Measurements from ENCODE around the gene ERGIC1.

ERGIC1 gene

DNA sequence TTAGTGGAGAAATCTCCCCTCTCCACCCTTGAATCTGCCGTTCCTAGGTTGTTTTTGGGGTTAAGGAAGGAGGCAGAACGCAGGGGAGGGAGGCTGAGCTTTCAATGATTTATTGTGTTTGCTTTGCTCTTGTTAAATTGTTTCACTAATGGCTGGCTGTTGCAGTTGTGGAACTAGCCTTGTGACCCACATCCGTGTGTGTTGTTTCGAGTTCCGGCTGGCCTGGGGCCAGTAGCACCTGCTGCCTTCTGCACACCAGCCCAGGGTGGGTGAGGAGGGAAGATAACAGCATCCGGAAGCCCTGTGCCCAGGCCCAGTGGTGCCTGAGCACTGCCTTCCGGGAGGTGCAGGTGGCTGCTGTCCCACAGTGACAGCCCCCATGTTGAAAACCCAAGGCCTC is 3.6 kb downstream of the ERGIC1 start:
- CTCF ChIA-PET = no interaction called here
- no peak for DNase-seq (ENCODE audit: extremely low spot score)
- TF ChIP-seq, protein P1, sequence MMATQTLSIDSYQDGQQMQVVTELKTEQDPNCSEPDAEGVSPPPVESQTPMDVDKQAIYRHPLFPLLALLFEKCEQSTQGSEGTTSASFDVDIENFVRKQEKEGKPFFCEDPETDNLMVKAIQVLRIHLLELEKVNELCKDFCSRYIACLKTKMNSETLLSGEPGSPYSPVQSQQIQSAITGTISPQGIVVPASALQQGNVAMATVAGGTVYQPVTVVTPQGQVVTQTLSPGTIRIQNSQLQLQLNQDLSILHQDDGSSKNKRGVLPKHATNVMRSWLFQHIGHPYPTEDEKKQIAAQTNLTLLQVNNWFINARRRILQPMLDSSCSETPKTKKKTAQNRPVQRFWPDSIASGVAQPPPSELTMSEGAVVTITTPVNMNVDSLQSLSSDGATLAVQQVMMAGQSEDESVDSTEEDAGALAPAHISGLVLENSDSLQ (IDR thresholded peaks at IDR 0.05) = peak; percentile 45; the same call in 1 of the 2 replicates
- no peak for TF ChIP-seq ELF4 (IDR thresholded peaks at IDR 0.05)
- POLR2A ChIA-PET = no interaction called here

DNA sequence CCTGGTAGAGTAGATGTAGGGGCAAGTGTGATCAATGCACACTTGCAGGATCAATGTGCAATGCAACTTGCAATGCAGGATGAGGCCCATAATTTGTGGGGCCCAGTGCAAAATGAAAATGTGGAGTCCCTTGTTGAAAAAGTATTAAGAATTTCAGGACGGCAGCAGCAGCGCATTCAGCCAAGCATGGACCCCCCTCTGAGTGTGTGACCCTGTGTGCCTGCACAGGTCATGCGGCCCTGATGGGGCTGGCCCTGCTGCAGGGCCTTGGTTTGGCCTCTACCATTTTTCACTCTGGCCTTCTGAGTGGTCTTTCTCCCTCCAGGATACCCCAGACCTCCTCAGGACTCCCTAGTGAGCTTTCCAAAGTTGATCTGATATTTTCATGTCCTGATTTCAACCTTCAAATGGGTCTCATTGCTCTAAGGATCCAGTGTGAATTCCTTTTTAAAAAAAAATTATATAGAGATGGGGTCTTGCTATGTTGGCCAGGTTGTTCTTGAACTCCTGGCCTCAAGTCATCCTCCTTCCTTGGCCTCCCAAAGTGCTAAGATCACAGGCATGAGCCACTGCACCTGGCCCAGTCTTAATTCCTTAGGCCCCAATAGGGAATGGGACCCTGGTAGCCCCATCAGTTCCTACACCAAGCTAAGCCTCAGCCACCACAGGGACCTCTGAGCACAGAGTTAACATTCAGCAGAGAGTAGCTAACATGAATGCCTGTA is 4.3 kb downstream of the ERGIC1 start:
- DNase-seq (ENCODE audit: extremely low spot score) = no peak
- POLR2A ChIA-PET = no interaction called here
- CTCF ChIA-PET = interaction anchor here (0.6 kb wide), 1 partner anchor 149 kb away, joined by 5 read pairs; no protein-coding TSS in a partner anchor
- TF ChIP-seq ELF4 (IDR thresholded peaks at IDR 0.05) (no peak), SP1 (IDR thresholded peaks at IDR 0.05) (no peak), SUZ12 (IDR thresholded peaks at IDR 0.05) (no peak), HDGF (IDR thresholded peaks at IDR 0.05; ENCODE audit: borderline replicate concordance) (no peak)

DNA sequence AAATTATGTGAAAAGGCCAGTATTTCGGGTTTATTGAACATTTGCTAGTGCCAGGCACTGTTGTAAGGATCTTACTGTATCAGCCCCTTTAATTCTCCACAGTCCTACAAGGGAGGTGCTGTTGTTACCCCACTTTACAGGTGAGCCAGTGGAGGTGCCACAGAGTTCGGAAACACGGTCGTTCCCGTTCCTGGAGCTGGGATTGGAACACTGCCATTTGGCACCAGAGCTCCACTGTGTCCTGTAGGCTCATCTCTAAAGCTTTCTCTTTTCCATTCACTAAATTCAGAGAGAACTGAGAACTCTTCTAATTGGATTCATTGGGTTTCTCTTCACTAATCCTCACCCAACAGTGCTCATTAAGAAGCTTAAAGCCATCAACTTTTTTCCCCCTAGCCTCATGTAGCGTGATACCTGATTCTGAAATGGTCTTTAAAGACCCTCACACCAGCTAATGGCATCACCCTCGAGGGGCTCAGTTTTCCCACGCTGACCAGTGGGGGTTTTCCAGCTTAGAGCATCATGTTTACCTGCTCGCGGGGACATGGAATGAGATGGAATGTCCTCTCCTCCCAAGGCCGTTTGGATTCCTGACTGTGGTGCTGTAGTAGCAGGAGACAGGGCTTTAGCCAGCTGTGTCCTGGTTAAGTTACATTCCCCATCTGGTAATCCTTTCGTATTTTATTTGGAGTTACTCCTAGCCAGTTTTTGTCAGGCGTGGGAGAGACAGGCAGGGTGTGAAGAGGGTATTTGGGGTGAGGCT is 5.8 kb downstream of the ERGIC1 start:
- POLR2A ChIA-PET = no interaction called here
- DNase-seq (ENCODE audit: extremely low spot score) = no peak
- CTCF ChIA-PET = interaction anchor here (1.0 kb wide), 1 partner anchor 125 kb away, joined by 3 read pairs; no protein-coding TSS in a partner anchor
- no peak for TF ChIP-seq L3MBTL2 (conservative IDR thresholded peaks at IDR 0.05)
- no peak for TF ChIP-seq ZNF384 (IDR thresholded peaks at IDR 0.05)
- TF ChIP-seq BHLHE40 (IDR thresholded peaks at IDR 0.05; ENCODE audit: borderline replicate concordance) = no peak

DNA sequence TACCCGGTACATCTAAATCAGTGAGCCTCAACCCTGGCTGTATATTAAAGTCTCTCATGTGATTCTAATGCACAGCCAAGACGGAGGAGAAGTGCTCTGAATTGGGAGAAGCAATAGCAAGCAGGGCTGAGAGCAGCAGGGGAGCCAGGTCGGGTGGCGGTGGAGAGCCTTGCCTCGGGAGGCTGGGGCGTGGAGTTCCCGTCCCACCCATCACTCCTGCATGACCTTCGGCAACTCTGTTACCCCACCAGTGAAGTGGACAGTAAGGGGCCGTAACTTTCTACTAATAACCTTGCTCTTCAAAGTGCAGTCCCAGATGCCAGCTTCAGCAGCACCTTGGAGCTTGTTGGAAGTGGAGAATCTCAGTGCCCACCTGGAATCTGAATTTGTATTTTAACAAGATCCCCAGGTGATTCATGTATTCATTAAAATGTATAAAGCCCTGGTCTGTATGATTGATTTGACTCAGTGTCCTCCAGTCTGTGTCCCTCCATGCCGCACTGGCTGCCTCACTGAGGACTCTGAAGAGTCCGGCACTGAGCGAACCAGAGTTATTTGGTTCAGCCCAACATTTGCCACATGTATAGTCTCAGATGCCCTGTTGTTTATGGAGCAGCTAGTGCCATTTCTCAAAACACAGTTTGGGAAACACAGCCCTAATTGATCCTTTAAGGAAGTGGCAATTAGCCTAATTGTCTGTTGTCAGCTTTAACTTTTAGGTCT is 6.5 kb downstream of the ERGIC1 start:
- no peak for DNase-seq (ENCODE audit: extremely low spot score)
- ChIA-PET POLR2A (no interaction called here), CTCF (no interaction called here)
- no peak for TF ChIP-seq TARDBP (IDR thresholded peaks at IDR 0.05)
- TF ChIP-seq NFRKB (IDR thresholded peaks at IDR 0.05) = no peak
- no peak for TF ChIP-seq ELF4 (IDR thresholded peaks at IDR 0.05)
- TF ChIP-seq ZNF384 (IDR thresholded peaks at IDR 0.05) = no peak
- TF ChIP-seq FOXA1 (IDR thresholded peaks at IDR 0.05) = no peak
- TF ChIP-seq LEF1 (IDR thresholded peaks at IDR 0.05; ENCODE audit: borderline replicate concordance) = no peak
- TF ChIP-seq FOXK2 (IDR thresholded peaks at IDR 0.05) = no peak
- no peak for TF ChIP-seq CTBP1 (IDR thresholded peaks at IDR 0.05; ENCODE audit: borderline replicate concordance)

DNA sequence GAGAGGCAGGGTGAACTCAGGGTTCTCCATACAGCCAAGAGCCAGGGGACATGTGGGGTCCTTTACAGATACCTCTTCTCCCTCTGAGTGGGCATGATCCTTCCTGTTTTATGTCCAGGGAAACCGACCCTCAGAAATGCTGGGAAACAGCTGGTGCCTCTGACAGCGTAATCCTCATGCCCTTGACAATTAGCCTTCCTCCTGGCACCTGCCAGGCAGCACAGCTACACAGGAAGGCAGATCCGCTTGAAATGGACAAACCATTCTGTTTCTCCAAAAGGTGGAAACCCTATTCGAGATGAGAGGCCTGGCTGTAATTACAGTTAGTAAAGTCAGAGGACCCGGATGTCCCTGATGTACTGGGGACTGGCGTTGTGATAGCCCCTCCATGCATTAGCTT is 7.2 kb downstream of the ERGIC1 start:
- no peak for DNase-seq (ENCODE audit: extremely low spot score)
- ChIA-PET POLR2A (no interaction called here), CTCF (no interaction called here)
- TF ChIP-seq CTBP1 (IDR thresholded peaks at IDR 0.05; ENCODE audit: borderline replicate concordance) (no peak), BHLHE40 (IDR thresholded peaks at IDR 0.05; ENCODE audit: borderline replicate concordance) (no peak), NFRKB (IDR thresholded peaks at IDR 0.05) (no peak), TARDBP (IDR thresholded peaks at IDR 0.05) (no peak), ELF4 (IDR thresholded peaks at IDR 0.05) (no peak), L3MBTL2 (conservative IDR thresholded peaks at IDR 0.05) (no peak), SUZ12 (IDR thresholded peaks at IDR 0.05) (no peak), FOXK2 (IDR thresholded peaks at IDR 0.05) (no peak), HDGF (IDR thresholded peaks at IDR 0.05; ENCODE audit: borderline replicate concordance) (no peak), FOXA1 (IDR thresholded peaks at IDR 0.05) (no peak), FOXM1 (IDR thresholded peaks at IDR 0.05; ENCODE audit: borderline replicate concordance) (no peak), SP1 (IDR thresholded peaks at IDR 0.05) (no peak), ARNT (IDR thresholded peaks at IDR 0.05) (no peak), ZNF384 (IDR thresholded peaks at IDR 0.05) (no peak), LEF1 (IDR thresholded peaks at IDR 0.05; ENCODE audit: borderline replicate concordance) (no peak)
- TF ChIP-seq, protein P1 (IDR thresholded peaks at IDR 0.05) = no peak

DNA sequence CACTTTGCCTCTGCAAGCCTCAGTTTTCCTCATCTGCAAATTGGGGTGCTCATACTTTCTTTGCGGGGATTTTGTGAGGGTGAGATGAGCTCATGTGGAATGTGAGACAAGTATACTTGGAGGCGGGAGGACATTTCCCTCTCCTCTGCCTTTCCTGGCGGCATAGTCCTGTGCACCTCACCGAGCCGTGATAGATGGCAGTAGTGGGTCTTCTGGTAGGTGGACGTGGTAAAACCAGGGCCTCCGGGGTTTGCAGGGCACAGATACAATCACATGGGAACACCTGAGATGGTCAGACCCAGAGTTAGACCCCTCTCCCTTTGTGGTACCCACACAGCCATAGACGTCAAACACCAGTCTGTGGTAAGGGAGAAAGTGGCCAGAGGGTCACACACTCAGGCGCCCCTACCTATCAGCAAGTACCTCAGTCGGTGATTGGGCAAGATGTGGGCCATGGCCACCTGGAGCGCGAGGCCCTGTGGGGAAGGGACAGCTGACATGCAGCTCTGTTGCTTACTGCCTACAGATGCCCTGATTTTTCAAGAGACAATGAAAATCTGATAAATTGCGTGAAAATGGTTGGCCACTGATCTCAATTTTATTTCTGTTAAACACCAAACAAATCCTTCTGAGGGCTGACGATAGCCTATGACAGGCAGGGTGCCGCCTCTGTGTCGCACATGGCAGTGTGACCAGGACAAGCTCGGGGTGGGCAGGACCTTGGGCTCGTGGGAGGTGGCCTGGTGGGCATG is 9.9 kb downstream of the ERGIC1 start:
- POLR2A ChIA-PET = no interaction called here
- TF ChIP-seq SP1 (IDR thresholded peaks at IDR 0.05) (no peak), CTBP1 (IDR thresholded peaks at IDR 0.05; ENCODE audit: borderline replicate concordance) (no peak), ARNT (IDR thresholded peaks at IDR 0.05) (no peak), TARDBP (IDR thresholded peaks at IDR 0.05) (no peak), FOXK2 (IDR thresholded peaks at IDR 0.05) (no peak), ELF4 (IDR thresholded peaks at IDR 0.05) (no peak), ZNF384 (IDR thresholded peaks at IDR 0.05) (no peak), L3MBTL2 (conservative IDR thresholded peaks at IDR 0.05) (no peak), SUZ12 (IDR thresholded peaks at IDR 0.05) (no peak), FOXA1 (IDR thresholded peaks at IDR 0.05) (no peak), HDGF (IDR thresholded peaks at IDR 0.05; ENCODE audit: borderline replicate concordance) (no peak), BHLHE40 (IDR thresholded peaks at IDR 0.05; ENCODE audit: borderline replicate concordance) (no peak), NFRKB (IDR thresholded peaks at IDR 0.05) (no peak), LEF1 (IDR thresholded peaks at IDR 0.05; ENCODE audit: borderline replicate concordance) (no peak), FOXM1 (IDR thresholded peaks at IDR 0.05; ENCODE audit: borderline replicate concordance) (no peak)
- TF ChIP-seq, protein P1 (IDR thresholded peaks at IDR 0.05) = no peak
- CTCF ChIA-PET = no interaction called here
- no peak for DNase-seq (ENCODE audit: extremely low spot score)

Measured in HEK293T (cell line).